MCF 10A (cell line): ENCODE results near the gene TUBA8. TPM values are rescaled to one million over a fixed set of nuclear protein-coding genes. Genes with fewer than 3 reads are reported as not detected.

Experiments used
- BruUV-seq: library from RNA; stranded (reverse); fragments of 400-500 nt; replicated peaks from 2 replicates; lab custom pipeline; 2021; lab: Mats Ljungman, UMichigan
- CTCF ChIA-PET: fragments of 300-600 bp; sonication (Branson Sonifier 250); formaldehyde crosslinking; extraction: SDS; loops from one replicate; lab custom pipeline; 2021; ENCODE audit warnings: antibody characterized with exemption, inconsistent platforms; lab: Yijun Ruan, JAX
- POLR2A ChIA-PET: fragments of 300-600, 350-650 bp; sonication (Branson Sonifier 250); formaldehyde crosslinking; extraction: SDS; loops from one replicate; lab custom pipeline; 2020; ENCODE audit warnings: antibody characterized with exemption, inconsistent platforms; lab: Yijun Ruan, JAX
- DNase-seq: peaks from one replicate; pipeline ENCODE4 v3.0.0-alpha.2; 2018; ENCODE audit not compliant: unreplicated experiment
- H3K27ac Mint-ChIP-seq: one replicate; pipeline ENCODE4 v1.8.0; 2022; ENCODE audit warnings: mild to moderate bottlenecking, low read depth, mixed read lengths; ENCODE audit not compliant: unreplicated experiment
- H3K27me3 Mint-ChIP-seq: one replicate; pipeline ENCODE4 v1.8.0; 2022; ENCODE audit warnings: mixed read lengths; ENCODE audit not compliant: insufficient read depth, unreplicated experiment
- H3K36me3 Mint-ChIP-seq: one replicate; pipeline ENCODE4 v1.8.0; 2022; ENCODE audit warnings: mild to moderate bottlenecking, moderate library complexity, mixed read lengths; ENCODE audit not compliant: insufficient read depth, unreplicated experiment
- H3K4me1 Mint-ChIP-seq: one replicate; pipeline ENCODE4 v1.8.0; 2022; ENCODE audit warnings: mixed read lengths; ENCODE audit not compliant: insufficient read depth, unreplicated experiment
- H3K4me3 Mint-ChIP-seq: one replicate; pipeline ENCODE4 v1.8.0; 2022; ENCODE audit warnings: mild to moderate bottlenecking, moderate library complexity, mixed read lengths; ENCODE audit not compliant: unreplicated experiment
- H3K9me3 Mint-ChIP-seq: one replicate; pipeline ENCODE4 v1.8.0; 2022; ENCODE audit warnings: mixed read lengths; ENCODE audit not compliant: unreplicated experiment
- CTCF ChIP-seq: fragments of 200-600 bp; IDR thresholded peaks from one replicate; pipeline ENCODE4 v1.8.0; 2022; ENCODE audit warnings: antibody characterized with exemption, mild to moderate bottlenecking; ENCODE audit not compliant: unreplicated experiment
- intact Hi-C: fragments of 100-400 bp; cut with micrococcal nuclease; formaldehyde crosslinking; loops from 2 replicates; pipeline ENCODE4 v1.14.1; 2022
- total RNA-seq: library from RNA; stranded (reverse); gene quantifications from 2 replicates; pipeline ENCODE4 v1.2.3, GENCODE V29; 2022

The TUBA8 gene
- total RNA-seq, 1 experiment from 2014 or later, result not detected

DNA sequence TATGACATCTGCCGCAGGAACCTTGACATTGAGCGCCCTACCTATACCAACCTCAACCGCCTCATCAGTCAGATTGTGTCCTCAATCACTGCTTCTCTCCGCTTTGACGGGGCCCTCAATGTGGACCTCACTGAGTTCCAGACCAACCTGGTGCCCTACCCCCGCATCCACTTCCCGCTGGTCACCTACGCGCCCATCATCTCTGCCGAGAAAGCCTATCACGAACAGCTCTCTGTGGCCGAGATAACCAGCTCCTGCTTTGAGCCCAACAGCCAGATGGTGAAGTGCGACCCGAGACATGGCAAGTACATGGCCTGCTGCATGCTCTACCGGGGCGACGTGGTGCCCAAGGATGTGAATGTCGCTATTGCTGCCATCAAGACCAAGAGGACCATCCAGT is 16.0 kb downstream of the TUBA8 start:
- H3K4me1 Mint-ChIP-seq, result no peaks in the 10 kb centered on the region
- no peaks in the 10 kb centered on the region for H3K9me3 Mint-ChIP-seq
- no peaks in the 10 kb centered on the region for H3K36me3 Mint-ChIP-seq
- H3K27ac Mint-ChIP-seq, result no peak overlapping the region
- no TSS peak for BruUV-seq
- H3K27me3 Mint-ChIP-seq, result no peaks in the 10 kb centered on the region
- ChIA-PET POLR2A (interaction anchor here (0.7 kb wide), 1 partner anchor 266 kb away, joined by 3 read pairs; no protein-coding TSS in a partner anchor), CTCF (no interaction called here)
- no peak for TF ChIP-seq CTCF
- no peak for DNase-seq
- intact Hi-C loops, result no loop called here
- H3K4me3 Mint-ChIP-seq, result no peak overlapping the region

DNA sequence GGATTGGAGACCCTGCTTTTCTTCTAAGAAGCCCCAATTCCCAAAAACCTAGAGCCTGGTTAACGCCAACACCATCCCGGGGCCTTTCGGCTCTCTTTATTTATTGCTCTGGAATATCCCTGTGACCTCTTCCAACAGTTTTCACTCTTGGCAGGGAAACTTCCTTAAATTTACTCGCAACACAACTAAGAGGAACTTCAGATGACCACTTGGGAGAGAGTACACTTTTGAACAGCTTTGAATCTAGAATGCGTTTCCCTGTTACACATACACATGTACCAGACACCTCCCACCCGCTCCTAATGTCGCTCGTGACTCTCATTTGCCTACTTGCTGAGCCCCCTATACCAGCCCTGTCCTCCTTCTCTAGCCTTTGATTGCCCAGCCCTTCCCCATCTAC is 19.4 kb downstream of the TUBA8 start:
- CTCF ChIA-PET, result interaction anchor here (0.6 kb wide), 1 partner anchor 65 kb away, joined by 3 read pairs; no protein-coding TSS in a partner anchor
- H3K27me3 Mint-ChIP-seq, result no peaks in the 10 kb centered on the region
- H3K9me3 Mint-ChIP-seq, result no peaks in the 10 kb centered on the region
- intact Hi-C loops, result no loop called here
- DNase-seq, result no peak
- no peak overlapping the region for H3K4me3 Mint-ChIP-seq
- POLR2A ChIA-PET, result no interaction called here
- no peaks in the 10 kb centered on the region for H3K36me3 Mint-ChIP-seq
- BruUV-seq, result no TSS peak
- no peaks in the 10 kb centered on the region for H3K4me1 Mint-ChIP-seq
- no peak for TF ChIP-seq CTCF
- H3K27ac Mint-ChIP-seq, result no peak overlapping the region

GRCh38 chr22:18130699-18131429 is 20.3 kb downstream of the TUBA8 start:
- no peak for TF ChIP-seq CTCF
- Mint-ChIP-seq H3K4me3 (no peak overlapping the region), H3K36me3 (no peaks in the 10 kb centered on the region), H3K9me3 (no peaks in the 10 kb centered on the region), H3K27me3 (no peaks in the 10 kb centered on the region), H3K27ac (no peak overlapping the region), H3K4me1 (no peaks in the 10 kb centered on the region)
- CTCF ChIA-PET, result no interaction called here
- no TSS peak for BruUV-seq
- intact Hi-C loops, result no loop called here
- POLR2A ChIA-PET, result no interaction called here
- DNase-seq, result no peak

DNA sequence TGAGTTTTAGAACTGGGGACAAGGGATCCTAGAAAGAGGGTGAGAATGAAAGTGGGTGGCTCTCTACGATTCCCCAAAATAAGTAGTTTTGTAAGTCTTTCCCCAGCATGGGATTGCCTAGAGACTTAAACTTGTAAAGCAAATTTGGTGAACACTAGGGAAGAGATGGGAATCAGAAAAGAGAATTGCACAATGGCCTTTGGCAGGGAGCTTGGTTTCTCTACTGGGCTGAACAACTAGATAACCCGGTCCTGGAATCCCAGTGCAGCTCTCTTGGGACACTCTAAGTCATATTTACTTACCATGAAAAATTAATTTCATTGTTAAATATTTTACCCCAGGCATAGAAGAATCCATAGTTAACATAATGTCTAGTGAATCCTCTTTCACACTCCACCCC is 22.8 kb downstream of the TUBA8 start:
- ChIA-PET POLR2A (interaction anchor here (1.3 kb wide), 1 partner anchor 55 kb away, joined by 3 read pairs; the partner anchor contains the start of gene PEX26), CTCF (no interaction called here)
- TF ChIP-seq CTCF, result no peak
- no peaks in the 10 kb centered on the region for H3K27me3 Mint-ChIP-seq
- no peaks in the 10 kb centered on the region for H3K36me3 Mint-ChIP-seq
- H3K4me3 Mint-ChIP-seq, result no peak overlapping the region
- DNase-seq, result no peak
- no TSS peak for BruUV-seq
- H3K4me1 Mint-ChIP-seq, result no peaks in the 10 kb centered on the region
- H3K9me3 Mint-ChIP-seq, result no peaks in the 10 kb centered on the region
- intact Hi-C loops, result no loop called here
- H3K27ac Mint-ChIP-seq, result no peak overlapping the region
